DOHH2 (cell line): ENCODE results near the gene LRRC27.

ENCODE experiments used
- EZH2phosphoT487 ChIP-seq: fragments of 200-600 bp; sonication (generic); IDR thresholded peaks from 2 replicates; pipeline ENCODE4 v1.6.1; 2017; ENCODE audit warnings: borderline replicate concordance, mild to moderate bottlenecking, antibody characterized with exemption, low read length, moderate library complexity, mixed read lengths
- TF ChIP-seq, protein P1 (sequence below): fragments of 200-600 bp; sonication (generic); IDR thresholded peaks from one replicate; pipeline ENCODE4 v1.5.1; 2014; ENCODE audit warnings: antibody characterized with exemption, mild to moderate bottlenecking, low read depth, low read length; ENCODE audit not compliant: poor library complexity, severe bottlenecking

DNA sequence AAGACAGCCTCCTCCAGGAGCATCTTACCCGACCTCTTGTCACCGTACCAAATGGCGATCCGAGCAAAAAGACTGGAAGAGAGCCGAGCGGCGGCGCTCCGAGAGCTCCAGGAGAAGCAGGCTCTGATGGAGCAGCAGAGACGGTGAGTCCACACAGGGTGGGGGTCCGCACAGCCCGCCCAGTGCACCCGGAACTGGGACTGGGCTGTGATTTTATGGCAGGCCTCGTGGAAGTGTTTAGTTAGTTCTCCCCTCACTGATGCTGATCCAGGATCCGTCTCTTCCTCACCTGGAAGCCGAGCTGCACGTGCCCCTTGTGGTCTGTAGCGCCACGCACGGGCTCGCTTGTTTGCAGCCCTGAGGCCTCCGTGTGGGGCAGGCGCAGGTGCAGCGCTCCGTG, 19.6 kb downstream of the LRRC27 start:
- TF ChIP-seq, protein P1, sequence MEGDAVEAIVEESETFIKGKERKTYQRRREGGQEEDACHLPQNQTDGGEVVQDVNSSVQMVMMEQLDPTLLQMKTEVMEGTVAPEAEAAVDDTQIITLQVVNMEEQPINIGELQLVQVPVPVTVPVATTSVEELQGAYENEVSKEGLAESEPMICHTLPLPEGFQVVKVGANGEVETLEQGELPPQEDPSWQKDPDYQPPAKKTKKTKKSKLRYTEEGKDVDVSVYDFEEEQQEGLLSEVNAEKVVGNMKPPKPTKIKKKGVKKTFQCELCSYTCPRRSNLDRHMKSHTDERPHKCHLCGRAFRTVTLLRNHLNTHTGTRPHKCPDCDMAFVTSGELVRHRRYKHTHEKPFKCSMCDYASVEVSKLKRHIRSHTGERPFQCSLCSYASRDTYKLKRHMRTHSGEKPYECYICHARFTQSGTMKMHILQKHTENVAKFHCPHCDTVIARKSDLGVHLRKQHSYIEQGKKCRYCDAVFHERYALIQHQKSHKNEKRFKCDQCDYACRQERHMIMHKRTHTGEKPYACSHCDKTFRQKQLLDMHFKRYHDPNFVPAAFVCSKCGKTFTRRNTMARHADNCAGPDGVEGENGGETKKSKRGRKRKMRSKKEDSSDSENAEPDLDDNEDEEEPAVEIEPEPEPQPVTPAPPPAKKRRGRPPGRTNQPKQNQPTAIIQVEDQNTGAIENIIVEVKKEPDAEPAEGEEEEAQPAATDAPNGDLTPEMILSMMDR: no peak
- no peak for TF ChIP-seq EZH2phosphoT487
